Posterior vena cava (tissue), 2 donors: Measurements from ENCODE around the gene DDRGK1. TPM values are rescaled to one million over a fixed set of nuclear protein-coding genes. Genes with fewer than 3 reads are reported as not detected.

ENCODE experiments used
- DNase-seq: peaks from one replicate; pipeline ENCODE4 v3.0.0-alpha.2; 2020; ENCODE audit warnings: low spot score
- intact Hi-C, 2 donors: fragments of 100-400 bp; cut with DNase I; formaldehyde crosslinking; loops; one replicate each; pipeline versions ENCODE4 v1.14.1 to v1.14.2; 2022 to 2023
- total RNA-seq, 2 donors: library from RNA; stranded (reverse); fragmentation: NEBNext Ultra II Directional; extraction: Animal tissue kit (Norgen Biotek cat#: 25700); gene quantifications; one replicate each; pipeline ENCODE4 v1.2.1, GENCODE V29; 2021
- donor health status: DM: yes; HTN: yes; CAD: no.
- donor health status: DM: yes; HTN: yes; CAD: no.

DDRGK1 gene
- total RNA-seq, 2 donors from 2014 or later: 38.3 to 38.6 TPM

- intact Hi-C loops: no loop called here
- peak; percentile 62 for DNase-seq
These were observed 32.2 kb downstream of the DDRGK1 start for GRCh38 chr20:3172126-3172932.

- peak; percentile 66 for DNase-seq
- intact Hi-C loops: no loop called here
These were observed 32.9 kb downstream of the DDRGK1 start for GRCh38 chr20:3171391-3172125.

GRCh38 chr20:3168829-3169590 lies 35.5 kb downstream of the DDRGK1 start:
- DNase-seq: peak; percentile 37
- intact Hi-C loops: no loop called here

GRCh38 chr20:3168079-3168828 lies 36.2 kb downstream of the DDRGK1 start:
- intact Hi-C loops: no loop called here
- peak; percentile 68 for DNase-seq

- intact Hi-C loops: no loop called here
- no peak for DNase-seq
These were observed 36.8 kb downstream of the DDRGK1 start for GRCh38 chr20:3167738-3168078.

GRCh38 chr20:3166913-3167342 lies 37.6 kb downstream of the DDRGK1 start:
- peak; percentile 66 for DNase-seq
- intact Hi-C loops: no loop called here

- peak; percentile 66 for DNase-seq
- intact Hi-C loops: no loop called here
These were observed 38.1 kb downstream of the DDRGK1 start for GRCh38 chr20:3166338-3166912.

GRCh38 chr20:3165473-3166337 lies 38.8 kb downstream of the DDRGK1 start:
- intact Hi-C loops: no loop called here
- peak; percentile 85 for DNase-seq

GRCh38 chr20:3164763-3165410 lies 39.6 kb downstream of the DDRGK1 start:
- no peak for DNase-seq
- intact Hi-C loops: no loop called here

- DNase-seq: no peak
These were observed 40.3 kb downstream of the DDRGK1 start for GRCh38 chr20:3164043-3164762.

GRCh38 chr20:3163099-3164042 lies 41.1 kb downstream of the DDRGK1 start:
- intact Hi-C loops: no loop called here
- no peak for DNase-seq

More at GRCh38 chr20:3164043-3164762, 40.3 kb downstream of the DDRGK1 start:
- intact Hi-C loops: no loop called here

GRCh38 chr20:3162080-3162611 lies 42.3 kb downstream of the DDRGK1 start:
- DNase-seq: no peak
- intact Hi-C loops: no loop called here

GRCh38 chr20:3161316-3162079 lies 43.0 kb downstream of the DDRGK1 start:
- intact Hi-C loops: no loop called here
- no peak for DNase-seq

GRCh38 chr20:3160418-3160817 lies 44.1 kb downstream of the DDRGK1 start:
- intact Hi-C loops: no loop called here
- DNase-seq: no peak

GRCh38 chr20:3158968-3159431 lies 45.5 kb downstream of the DDRGK1 start:
- intact Hi-C loops: no loop called here
- DNase-seq: no peak
